SK-N-SH treated with all-trans-retinoic acid at 6 μM for 48 hours (cell line): ENCODE data around the gene TWIST2.

Source experiments
- ATAC-seq: fragments of 200-7000 bp; cut with Tn5 transposase; 3 replicates; pipeline ENCODE4 v1.9.1; 2020; ENCODE audit warnings: mild to moderate bottlenecking, moderate library complexity
- ARNTL ChIP-seq: fragments of 450-650 bp; formaldehyde crosslinking; IDR thresholded peaks from 2 replicates; pipeline ENCODE4 v1.5.0; 2020; ENCODE audit warnings: low read depth, mild to moderate bottlenecking, moderate library complexity, borderline replicate concordance
- CSDC2 ChIP-seq: fragments of 250-450 bp; sonication (Bioruptor Pico); IDR thresholded peaks from 2 replicates; pipeline ENCODE4 v1.5.0; 2020; ENCODE audit warnings: mild to moderate bottlenecking, moderate library complexity
- ESRRG ChIP-seq: fragments of 250-450 bp; sonication (Bioruptor Pico); IDR thresholded peaks from 2 replicates; pipeline ENCODE4 v1.6.1; 2021; ENCODE audit warnings: mild to moderate bottlenecking
- GLIS3 ChIP-seq: fragments of 250-450 bp; sonication (Bioruptor Pico); IDR thresholded peaks from 2 replicates; pipeline ENCODE4 v1.5.0; 2020; ENCODE audit warnings: mild to moderate bottlenecking, moderate library complexity
- ISL1 ChIP-seq: fragments of 250-450 bp; sonication (Bioruptor Pico); IDR thresholded peaks from 2 replicates; pipeline ENCODE4 v2.1.2; 2022; ENCODE audit warnings: mild to moderate bottlenecking, moderate library complexity
- OSR1 ChIP-seq: fragments of 250-450 bp; sonication (Bioruptor Pico); IDR thresholded peaks from 2 replicates; pipeline ENCODE4 v1.8.0; 2022; ENCODE audit warnings: moderate library complexity, mild to moderate bottlenecking, inconsistent platforms
- PPARA ChIP-seq: fragments of 250-450 bp; sonication (Bioruptor Pico); IDR thresholded peaks from 2 replicates; pipeline ENCODE4 v1.5.0; 2020; ENCODE audit warnings: mild to moderate bottlenecking, borderline replicate concordance
- RARB ChIP-seq: fragments of 250-450 bp; sonication (Bioruptor Pico); IDR thresholded peaks from 2 replicates; pipeline ENCODE4 v1.8.0; 2021; ENCODE audit warnings: mild to moderate bottlenecking, moderate library complexity
- SNAI2 ChIP-seq: fragments of 250-450 bp; sonication (Bioruptor Pico); IDR thresholded peaks from 2 replicates; pipeline ENCODE4 v1.5.0; 2020; ENCODE audit warnings: mild to moderate bottlenecking, moderate library complexity
- TCF4 ChIP-seq: fragments of 250-450 bp; sonication (Bioruptor Pico); IDR thresholded peaks from 2 replicates; pipeline ENCODE4 v1.8.0; 2021; ENCODE audit warnings: mild to moderate bottlenecking, moderate library complexity, borderline replicate concordance
- TOX ChIP-seq: fragments of 250-450 bp; sonication (Bioruptor Pico); IDR thresholded peaks from 2 replicates; pipeline ENCODE4 v1.8.0; 2021; ENCODE audit warnings: mild to moderate bottlenecking, moderate library complexity, borderline replicate concordance
- ZFP3 ChIP-seq: fragments of 250-450 bp; sonication (Bioruptor Pico); IDR thresholded peaks from 2 replicates; pipeline ENCODE4 v1.5.0; 2020; ENCODE audit warnings: mild to moderate bottlenecking, moderate library complexity
- ZFP30 ChIP-seq: fragments of 450-650 bp; formaldehyde crosslinking; IDR thresholded peaks from 2 replicates; pipeline ENCODE4 v1.5.0; 2022; ENCODE audit warnings: mild to moderate bottlenecking, moderate library complexity
- ZNF70 ChIP-seq: fragments of 450-650 bp; formaldehyde crosslinking; IDR thresholded peaks from 2 replicates; pipeline ENCODE4 v1.5.0; 2020; ENCODE audit warnings: mild to moderate bottlenecking, moderate library complexity
- ZNF8 ChIP-seq: fragments of 450-650 bp; formaldehyde crosslinking; IDR thresholded peaks from 2 replicates; pipeline ENCODE4 v1.5.0; 2020; ENCODE audit warnings: mild to moderate bottlenecking, moderate library complexity
- TF ChIP-seq, protein P1 (sequence below): fragments of 250-450 bp; sonication (Bioruptor Pico); IDR thresholded peaks from 2 replicates; pipeline ENCODE4 v1.5.0; 2020; ENCODE audit warnings: mild to moderate bottlenecking, moderate library complexity
- TF ChIP-seq, protein P2 (sequence below): fragments of 250-450 bp; sonication (Bioruptor Pico); IDR thresholded peaks from 2 replicates; pipeline ENCODE4 v1.5.1; 2021; ENCODE audit warnings: mild to moderate bottlenecking, moderate library complexity
- TF ChIP-seq, protein P3 (sequence below): fragments of 250-450 bp; sonication (Bioruptor Pico); IDR thresholded peaks from 2 replicates; pipeline ENCODE4 v1.8.0; 2021; ENCODE audit warnings: low read depth, mild to moderate bottlenecking, moderate library complexity, borderline replicate concordance

The TWIST2 gene

DNA sequence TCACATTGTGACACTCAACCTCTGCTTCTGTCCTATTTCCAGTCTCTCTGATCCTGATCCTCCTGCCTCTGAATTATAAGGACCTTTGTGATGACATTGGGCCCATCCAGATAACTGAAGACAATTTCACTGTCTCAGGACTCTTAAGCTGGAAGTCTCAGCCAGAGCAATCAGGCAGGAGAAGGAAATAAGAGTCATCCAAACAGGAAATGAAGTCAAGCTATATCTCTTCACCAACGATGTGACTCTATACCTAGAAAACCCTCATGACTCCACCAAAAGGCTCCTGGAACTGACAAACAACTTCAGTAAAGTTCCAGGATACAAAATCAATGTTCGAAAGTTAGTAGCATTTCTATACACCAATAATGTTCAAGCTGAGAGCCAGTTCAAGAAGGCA, 29.3 kb upstream of the TWIST2 start:
- no peak for ATAC-seq
- TF ChIP-seq CSDC2 (CRISPR knock-in tag): no peak
- TF ChIP-seq ESRRG (CRISPR knock-in tag): no peak
- TF ChIP-seq, protein P1, sequence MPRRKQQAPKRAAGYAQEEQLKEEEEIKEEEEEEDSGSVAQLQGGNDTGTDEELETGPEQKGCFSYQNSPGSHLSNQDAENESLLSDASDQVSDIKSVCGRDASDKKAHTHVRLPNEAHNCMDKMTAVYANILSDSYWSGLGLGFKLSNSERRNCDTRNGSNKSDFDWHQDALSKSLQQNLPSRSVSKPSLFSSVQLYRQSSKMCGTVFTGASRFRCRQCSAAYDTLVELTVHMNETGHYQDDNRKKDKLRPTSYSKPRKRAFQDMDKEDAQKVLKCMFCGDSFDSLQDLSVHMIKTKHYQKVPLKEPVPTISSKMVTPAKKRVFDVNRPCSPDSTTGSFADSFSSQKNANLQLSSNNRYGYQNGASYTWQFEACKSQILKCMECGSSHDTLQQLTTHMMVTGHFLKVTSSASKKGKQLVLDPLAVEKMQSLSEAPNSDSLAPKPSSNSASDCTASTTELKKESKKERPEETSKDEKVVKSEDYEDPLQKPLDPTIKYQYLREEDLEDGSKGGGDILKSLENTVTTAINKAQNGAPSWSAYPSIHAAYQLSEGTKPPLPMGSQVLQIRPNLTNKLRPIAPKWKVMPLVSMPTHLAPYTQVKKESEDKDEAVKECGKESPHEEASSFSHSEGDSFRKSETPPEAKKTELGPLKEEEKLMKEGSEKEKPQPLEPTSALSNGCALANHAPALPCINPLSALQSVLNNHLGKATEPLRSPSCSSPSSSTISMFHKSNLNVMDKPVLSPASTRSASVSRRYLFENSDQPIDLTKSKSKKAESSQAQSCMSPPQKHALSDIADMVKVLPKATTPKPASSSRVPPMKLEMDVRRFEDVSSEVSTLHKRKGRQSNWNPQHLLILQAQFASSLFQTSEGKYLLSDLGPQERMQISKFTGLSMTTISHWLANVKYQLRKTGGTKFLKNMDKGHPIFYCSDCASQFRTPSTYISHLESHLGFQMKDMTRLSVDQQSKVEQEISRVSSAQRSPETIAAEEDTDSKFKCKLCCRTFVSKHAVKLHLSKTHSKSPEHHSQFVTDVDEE (CRISPR knock-in tag): no peak
- no peak for TF ChIP-seq ZNF70
- TF ChIP-seq TOX (CRISPR knock-in tag): no peak
- TF ChIP-seq, protein P2, sequence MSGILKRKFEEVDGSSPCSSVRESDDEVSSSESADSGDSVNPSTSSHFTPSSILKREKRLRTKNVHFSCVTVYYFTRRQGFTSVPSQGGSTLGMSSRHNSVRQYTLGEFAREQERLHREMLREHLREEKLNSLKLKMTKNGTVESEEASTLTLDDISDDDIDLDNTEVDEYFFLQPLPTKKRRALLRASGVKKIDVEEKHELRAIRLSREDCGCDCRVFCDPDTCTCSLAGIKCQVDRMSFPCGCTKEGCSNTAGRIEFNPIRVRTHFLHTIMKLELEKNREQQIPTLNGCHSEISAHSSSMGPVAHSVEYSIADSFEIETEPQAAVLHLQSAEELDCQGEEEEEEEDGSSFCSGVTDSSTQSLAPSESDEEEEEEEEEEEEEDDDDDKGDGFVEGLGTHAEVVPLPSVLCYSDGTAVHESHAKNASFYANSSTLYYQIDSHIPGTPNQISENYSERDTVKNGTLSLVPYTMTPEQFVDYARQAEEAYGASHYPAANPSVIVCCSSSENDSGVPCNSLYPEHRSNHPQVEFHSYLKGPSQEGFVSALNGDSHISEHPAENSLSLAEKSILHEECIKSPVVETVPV: no peak
- no peak for TF ChIP-seq OSR1
- no peak for TF ChIP-seq ZFP3
- TF ChIP-seq ZFP30 (CRISPR knock-in tag): no peak
- no peak for TF ChIP-seq ISL1
- TF ChIP-seq TCF4 (CRISPR knock-in tag): no peak
- TF ChIP-seq RARB: no peak

DNA sequence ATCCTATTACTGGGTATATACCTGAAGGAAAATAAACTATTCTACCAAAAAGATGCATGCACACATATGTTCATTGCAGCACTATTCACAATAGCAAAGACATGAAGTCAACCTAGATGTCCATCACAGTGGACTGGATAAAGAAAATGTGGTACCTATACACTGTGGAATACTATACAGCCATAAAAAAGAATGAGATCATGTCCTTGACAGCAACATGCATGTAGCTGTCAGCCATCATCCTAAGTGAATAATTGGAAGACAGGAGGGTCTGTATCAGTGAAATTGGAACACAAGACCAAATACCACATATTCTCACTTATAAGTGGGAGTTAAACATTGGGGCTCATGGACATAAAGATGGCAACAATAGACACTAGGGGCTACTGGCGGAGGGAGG, 27.7 kb upstream of the TWIST2 start:
- ATAC-seq: no peak
- TF ChIP-seq RARB: no peak
- TF ChIP-seq, protein P1 (CRISPR knock-in tag): no peak
- no peak for TF ChIP-seq SNAI2 (CRISPR knock-in tag)
- TF ChIP-seq ESRRG (CRISPR knock-in tag): no peak
- TF ChIP-seq, all 23 proteins: peak for 0

DNA sequence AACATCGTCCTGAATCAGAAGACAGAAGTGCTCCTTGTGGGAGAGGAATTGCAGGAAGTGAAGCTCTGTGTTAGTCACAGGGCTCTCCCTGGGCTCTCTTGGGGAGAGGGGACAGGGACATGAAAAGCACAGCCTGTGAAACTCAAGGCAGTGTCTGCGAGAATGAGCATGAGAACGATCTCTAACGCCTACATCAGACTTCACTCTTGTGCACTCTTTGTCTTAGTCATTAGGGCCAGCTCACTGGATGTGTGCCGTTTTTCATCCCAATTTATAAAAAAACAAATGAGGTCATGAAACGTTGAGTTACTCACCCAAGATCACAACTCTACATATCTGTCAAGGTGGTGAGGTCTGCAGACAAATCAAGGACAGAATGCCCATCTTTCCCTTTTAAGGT, 27.0 kb upstream of the TWIST2 start:
- TF ChIP-seq, protein P1 (CRISPR knock-in tag): no peak
- TF ChIP-seq RARB (no peak), ISL1 (no peak), ZFP3 (no peak), ZNF8 (CRISPR knock-in tag) (no peak), GLIS3 (CRISPR knock-in tag) (no peak), PPARA (CRISPR knock-in tag) (no peak), ARNTL (CRISPR knock-in tag) (no peak)
- TF ChIP-seq, protein P3, sequence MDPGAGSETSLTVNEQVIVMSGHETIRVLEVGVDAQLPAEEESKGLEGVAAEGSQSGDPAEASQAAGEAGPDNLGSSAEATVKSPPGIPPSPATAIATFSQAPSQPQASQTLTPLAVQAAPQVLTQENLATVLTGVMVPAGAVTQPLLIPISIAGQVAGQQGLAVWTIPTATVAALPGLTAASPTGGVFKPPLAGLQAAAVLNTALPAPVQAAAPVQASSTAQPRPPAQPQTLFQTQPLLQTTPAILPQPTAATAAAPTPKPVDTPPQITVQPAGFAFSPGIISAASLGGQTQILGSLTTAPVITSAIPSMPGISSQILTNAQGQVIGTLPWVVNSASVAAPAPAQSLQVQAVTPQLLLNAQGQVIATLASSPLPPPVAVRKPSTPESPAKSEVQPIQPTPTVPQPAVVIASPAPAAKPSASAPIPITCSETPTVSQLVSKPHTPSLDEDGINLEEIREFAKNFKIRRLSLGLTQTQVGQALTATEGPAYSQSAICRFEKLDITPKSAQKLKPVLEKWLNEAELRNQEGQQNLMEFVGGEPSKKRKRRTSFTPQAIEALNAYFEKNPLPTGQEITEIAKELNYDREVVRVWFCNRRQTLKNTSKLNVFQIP: no peak
- TF ChIP-seq, all 23 proteins: peak for 0
- no peak for ATAC-seq
